ENCODE results near the gene COL12A1. TPM values are rescaled to one million over a fixed set of nuclear protein-coding genes. Genes with fewer than 3 reads are reported as not detected.

COL12A1 gene
- total and polyA plus RNA-seq, 2 of the 13 experiments (the other 11 are each of a cell fraction or from before 2014, with no cell fraction given), result 0.02 TPM; not detected in 1

DNA sequence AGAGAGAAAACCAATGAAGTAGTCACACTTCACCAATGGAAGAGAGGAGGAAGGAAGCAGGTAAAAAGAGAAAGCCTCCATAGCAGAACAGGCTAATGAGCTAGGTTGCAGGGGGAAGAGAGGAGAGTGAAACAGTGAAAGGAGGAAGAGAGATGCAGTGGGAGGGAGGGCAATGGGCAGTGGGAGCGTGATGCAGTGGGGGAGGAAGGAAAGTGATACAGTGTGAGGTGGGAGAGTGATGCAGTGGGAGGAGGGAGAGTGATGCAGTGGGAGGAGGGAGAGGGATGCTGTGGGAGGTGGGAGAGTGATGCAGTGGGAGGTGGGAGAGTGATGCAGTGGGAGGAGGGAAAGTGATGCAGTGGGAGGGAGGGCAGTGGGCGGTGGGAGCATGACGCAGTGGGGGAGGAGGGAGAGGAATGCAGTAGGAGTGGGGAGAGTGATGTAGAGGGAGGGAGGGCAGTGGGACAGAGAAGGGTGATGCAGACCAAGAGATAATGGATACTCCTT lies 29.7 kb downstream of the COL12A1 start (continued):
- TF ChIP-seq, protein P1, sequence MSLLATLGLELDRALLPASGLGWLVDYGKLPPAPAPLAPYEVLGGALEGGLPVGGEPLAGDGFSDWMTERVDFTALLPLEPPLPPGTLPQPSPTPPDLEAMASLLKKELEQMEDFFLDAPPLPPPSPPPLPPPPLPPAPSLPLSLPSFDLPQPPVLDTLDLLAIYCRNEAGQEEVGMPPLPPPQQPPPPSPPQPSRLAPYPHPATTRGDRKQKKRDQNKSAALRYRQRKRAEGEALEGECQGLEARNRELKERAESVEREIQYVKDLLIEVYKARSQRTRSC (CRISPR knock-in tag; IDR thresholded peaks at IDR 0.05; ENCODE audit: low read depth), result no peak
- TF ChIP-seq ZNF446 (CRISPR knock-in tag; IDR thresholded peaks at IDR 0.05) (no peak), CCAR2 (optimal IDR thresholded peaks at IDR 0.05; ENCODE audit: low read depth, low read length) (no peak), ATRX (CRISPR knock-in tag; IDR thresholded peaks at IDR 0.05; ENCODE audit: borderline replicate concordance) (no peak)

DNA sequence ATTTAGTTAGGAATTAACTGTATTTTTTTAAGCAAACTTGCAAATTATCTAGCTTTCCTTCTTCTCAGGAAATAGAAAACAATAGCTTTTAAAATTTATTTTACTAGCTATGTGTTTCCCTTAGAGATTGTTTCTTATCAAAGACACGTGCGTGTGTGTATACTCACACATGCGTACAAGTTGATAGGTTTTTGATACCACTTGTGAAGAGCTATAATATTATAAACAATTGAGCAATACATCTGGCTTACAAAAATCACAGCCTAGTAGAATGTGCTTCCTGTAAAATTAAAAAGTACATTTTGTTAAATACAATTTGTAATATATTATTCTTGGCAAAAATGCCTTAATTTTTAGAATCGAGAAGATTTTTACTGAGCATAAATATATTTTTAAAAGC lies 33.9 kb downstream of the COL12A1 start:
- no peak overlapping the region for H3K9ac ChIP-seq (ENCODE audit: insufficient read depth, low read depth, low read length)
- BruUV-seq (replicated peaks), result no TSS peak
- no peaks in the 10 kb centered on the region for H3K27me3 ChIP-seq (ENCODE audit: control insufficient read depth in 1 of 2, insufficient read depth in 2 of 2, low read length in 2 of 2)
- H3K4me3 ChIP-seq (replicated peaks in 1 of 3; ENCODE audit: insufficient read depth in 1 of 3, low read depth in 2 of 3, low read length in 3 of 3), result no peak overlapping the region
- H4K20me1 ChIP-seq (ENCODE audit: insufficient read depth, low read length), result no peaks in the 10 kb centered on the region
- TF ChIP-seq MEF2D (CRISPR knock-in tag; IDR thresholded peaks at IDR 0.05), result no peak
- TF ChIP-seq, protein P2, sequence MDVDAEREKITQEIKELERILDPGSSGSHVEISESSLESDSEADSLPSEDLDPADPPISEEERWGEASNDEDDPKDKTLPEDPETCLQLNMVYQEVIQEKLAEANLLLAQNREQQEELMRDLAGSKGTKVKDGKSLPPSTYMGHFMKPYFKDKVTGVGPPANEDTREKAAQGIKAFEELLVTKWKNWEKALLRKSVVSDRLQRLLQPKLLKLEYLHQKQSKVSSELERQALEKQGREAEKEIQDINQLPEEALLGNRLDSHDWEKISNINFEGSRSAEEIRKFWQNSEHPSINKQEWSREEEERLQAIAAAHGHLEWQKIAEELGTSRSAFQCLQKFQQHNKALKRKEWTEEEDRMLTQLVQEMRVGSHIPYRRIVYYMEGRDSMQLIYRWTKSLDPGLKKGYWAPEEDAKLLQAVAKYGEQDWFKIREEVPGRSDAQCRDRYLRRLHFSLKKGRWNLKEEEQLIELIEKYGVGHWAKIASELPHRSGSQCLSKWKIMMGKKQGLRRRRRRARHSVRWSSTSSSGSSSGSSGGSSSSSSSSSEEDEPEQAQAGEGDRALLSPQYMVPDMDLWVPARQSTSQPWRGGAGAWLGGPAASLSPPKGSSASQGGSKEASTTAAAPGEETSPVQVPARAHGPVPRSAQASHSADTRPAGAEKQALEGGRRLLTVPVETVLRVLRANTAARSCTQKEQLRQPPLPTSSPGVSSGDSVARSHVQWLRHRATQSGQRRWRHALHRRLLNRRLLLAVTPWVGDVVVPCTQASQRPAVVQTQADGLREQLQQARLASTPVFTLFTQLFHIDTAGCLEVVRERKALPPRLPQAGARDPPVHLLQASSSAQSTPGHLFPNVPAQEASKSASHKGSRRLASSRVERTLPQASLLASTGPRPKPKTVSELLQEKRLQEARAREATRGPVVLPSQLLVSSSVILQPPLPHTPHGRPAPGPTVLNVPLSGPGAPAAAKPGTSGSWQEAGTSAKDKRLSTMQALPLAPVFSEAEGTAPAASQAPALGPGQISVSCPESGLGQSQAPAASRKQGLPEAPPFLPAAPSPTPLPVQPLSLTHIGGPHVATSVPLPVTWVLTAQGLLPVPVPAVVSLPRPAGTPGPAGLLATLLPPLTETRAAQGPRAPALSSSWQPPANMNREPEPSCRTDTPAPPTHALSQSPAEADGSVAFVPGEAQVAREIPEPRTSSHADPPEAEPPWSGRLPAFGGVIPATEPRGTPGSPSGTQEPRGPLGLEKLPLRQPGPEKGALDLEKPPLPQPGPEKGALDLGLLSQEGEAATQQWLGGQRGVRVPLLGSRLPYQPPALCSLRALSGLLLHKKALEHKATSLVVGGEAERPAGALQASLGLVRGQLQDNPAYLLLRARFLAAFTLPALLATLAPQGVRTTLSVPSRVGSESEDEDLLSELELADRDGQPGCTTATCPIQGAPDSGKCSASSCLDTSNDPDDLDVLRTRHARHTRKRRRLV (CRISPR knock-in tag; IDR thresholded peaks at IDR 0.05), result no peak
- TF ChIP-seq, protein P3, sequence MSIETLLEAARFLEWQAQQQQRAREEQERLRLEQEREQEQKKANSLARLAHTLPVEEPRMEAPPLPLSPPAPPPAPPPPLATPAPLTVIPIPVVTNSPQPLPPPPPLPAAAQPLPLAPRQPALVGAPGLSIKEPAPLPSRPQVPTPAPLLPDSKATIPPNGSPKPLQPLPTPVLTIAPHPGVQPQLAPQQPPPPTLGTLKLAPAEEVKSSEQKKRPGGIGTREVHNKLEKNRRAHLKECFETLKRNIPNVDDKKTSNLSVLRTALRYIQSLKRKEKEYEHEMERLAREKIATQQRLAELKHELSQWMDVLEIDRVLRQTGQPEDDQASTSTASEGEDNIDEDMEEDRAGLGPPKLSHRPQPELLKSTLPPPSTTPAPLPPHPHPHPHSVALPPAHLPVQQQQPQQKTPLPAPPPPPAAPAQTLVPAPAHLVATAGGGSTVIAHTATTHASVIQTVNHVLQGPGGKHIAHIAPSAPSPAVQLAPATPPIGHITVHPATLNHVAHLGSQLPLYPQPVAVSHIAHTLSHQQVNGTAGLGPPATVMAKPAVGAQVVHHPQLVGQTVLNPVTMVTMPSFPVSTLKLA (IDR thresholded peaks at IDR 0.05), result peak; percentile 73
- no peak for TF ChIP-seq PTBP1 (IDR thresholded peaks at IDR 0.05; ENCODE audit: low read depth, low read length, poor library complexity, severe bottlenecking)
- intact Hi-C loops (cut with micrococcal nuclease; ENCODE audit: unreplicated experiment), result no loop called here
- no peak overlapping the region for H2AFZ ChIP-seq (ENCODE audit: low read length)
- H3K79me2 ChIP-seq (ENCODE audit: insufficient read depth, low read length), result no peaks in the 10 kb centered on the region
- in situ Hi-C loops (cut with HindIII; ENCODE audit: extremely low pct_ligation_motif_present, low pct_unique_long_range_greater_than_20kb), result no loop called here
- H3K36me3 ChIP-seq (replicated peaks in 1 of 2; ENCODE audit: control insufficient read depth in 1 of 2, insufficient read depth in 2 of 2, low read length in 2 of 2), result no peaks in the 10 kb centered on the region
- no peaks in the 10 kb centered on the region for H3K9me3 ChIP-seq (ENCODE audit: low read length)
- H3K4me1 ChIP-seq (ENCODE audit: insufficient read depth, low read length), result no peaks in the 10 kb centered on the region
- ChIA-PET POLR2A (no interaction called here), CTCF (ENCODE audit: low intra/inter-chr PET ratio, low total read pairs) (no interaction called here)
- FAIRE-seq, result no peak
- ATAC-seq, result no peak
- no peak for DNase-seq (ENCODE audit: low spot score)
- no peak overlapping the region for H3K4me2 ChIP-seq (ENCODE audit: low read depth, low read length)
- H3K27ac ChIP-seq (ENCODE audit: extremely low read length, insufficient read depth, low read length), result no peak overlapping the region
- 2% methylated on average over 4 of the region's 4 CpGs for WGBS (ENCODE audit: low lambda C conversion rate)
